Endodermal cell (in vitro differentiated cells): ENCODE results near the gene TMEM17. TPM values are rescaled to one million over a fixed set of nuclear protein-coding genes. Genes with fewer than 3 reads are reported as not detected.

ENCODE experiments used
- DNase-seq: peaks from one replicate; pipeline ENCODE4 v3.0.0-alpha.2; 2017
- H3K27ac ChIP-seq: 2 replicates; pipeline ENCODE4 v1.5.1; 2013; ENCODE audit warnings: mild to moderate bottlenecking, low read depth, low read length, moderate library complexity
- H3K27me3 ChIP-seq: 2 replicates; pipeline ENCODE4 v1.6.1; 2013; ENCODE audit warnings: mild to moderate bottlenecking, low read length, moderate library complexity; ENCODE audit not compliant: insufficient read depth, control insufficient read depth, poor library complexity, severe bottlenecking
- H3K36me3 ChIP-seq: 2 replicates; pipeline ENCODE4 v1.7.0; 2013; ENCODE audit warnings: mild to moderate bottlenecking, low read length, moderate library complexity; ENCODE audit not compliant: control insufficient read depth, insufficient read depth
- H3K4me1 ChIP-seq: one replicate; pipeline ENCODE4 v1.7.0; 2013; ENCODE audit warnings: low read length; ENCODE audit not compliant: control insufficient read depth, insufficient read depth
- H3K4me3 ChIP-seq: 2 replicates; pipeline ENCODE4 v1.5.1; 2013; ENCODE audit warnings: mild to moderate bottlenecking, low read length, moderate library complexity
- H3K9ac ChIP-seq: 2 replicates; pipeline ENCODE4 v1.6.1; 2013; ENCODE audit warnings: mild to moderate bottlenecking, low read length, moderate library complexity; ENCODE audit not compliant: poor library complexity, severe bottlenecking; ENCODE audit errors: extremely low read depth
- H3K9me3 ChIP-seq: 2 replicates; pipeline ENCODE4 v1.6.1; 2013; ENCODE audit warnings: mild to moderate bottlenecking, low read length, moderate library complexity; ENCODE audit not compliant: control insufficient read depth
- H3K27ac Mint-ChIP-seq: 2 replicates; pipeline ENCODE4 v1.8.0; 2020; ENCODE audit warnings: mixed read lengths
- H3K27me3 Mint-ChIP-seq: 2 replicates; pipeline ENCODE4 v1.8.0; 2021; ENCODE audit warnings: mild to moderate bottlenecking, mixed read lengths; ENCODE audit not compliant: insufficient read depth
- H3K36me3 Mint-ChIP-seq: 2 replicates; pipeline ENCODE4 v1.8.0; 2020; ENCODE audit warnings: low read depth, mixed read lengths
- H3K4me1 Mint-ChIP-seq: 2 replicates; pipeline ENCODE4 v1.8.0; 2020; ENCODE audit warnings: mixed read lengths
- H3K4me3 Mint-ChIP-seq: 2 replicates; pipeline ENCODE4 v1.8.0; 2020; ENCODE audit warnings: mild to moderate bottlenecking, moderate library complexity, mixed read lengths
- H3K9me3 Mint-ChIP-seq: 2 replicates; pipeline ENCODE4 v1.8.0; 2020; ENCODE audit warnings: mild to moderate bottlenecking, mixed read lengths
- CTCF ChIP-seq: fragments of 200-600 bp; sonication (generic); conservative IDR thresholded peaks from 2 replicates; pipeline ENCODE4 v1.5.0; 2021; ENCODE audit warnings: antibody characterized with exemption, mild to moderate bottlenecking
- WGBS, 2 experiments: methylation state at CpG; one replicate each; pipeline versions ENCODE4 v1.1.5 to v1.1.7; 2013; ENCODE audit warnings: missing lambda C conversion rate in 2 of 2, mixed read lengths in 1 of 2; ENCODE audit not compliant: insufficient coverage in 1 of 2, insufficient read length in 1 of 2; 5-methylcytosine and 5-hydroxymethylcytosine counted together
- total RNA-seq, 2 donors: library from RNA; stranded (reverse); fragmentation: NEBNext Ultra II Directional in 1 of 2; extraction: Animal tissue kit (Norgen Biotek cat#: 25700) in 1 of 2; gene quantifications; 2 replicates in 1 of 2; 3 replicates in 1 of 2; pipeline ENCODE4 v1.2.1, GENCODE V29; 2021

Gene TMEM17
- total RNA-seq, 2 donors from 2014 or later: 1.8 to 2.0 TPM

- H3K9ac ChIP-seq: no peak overlapping the region
- H3K9me3 Mint-ChIP-seq: peaks cover 10% of the 10 kb centered on the region
- no peak for TF ChIP-seq CTCF
- H3K27me3 Mint-ChIP-seq: no peaks in the 10 kb centered on the region
- peaks cover 26% of the 10 kb centered on the region for H3K4me1 Mint-ChIP-seq
- no peaks in the 10 kb centered on the region for H3K36me3 Mint-ChIP-seq
- no peaks in the 10 kb centered on the region for H3K36me3 ChIP-seq
- H3K4me3 Mint-ChIP-seq: no peak overlapping the region
- H3K27me3 ChIP-seq: no peaks in the 10 kb centered on the region
- 85% methylated on average over 1 of the region's 3 CpGs; no CpG with 5 or more reads in 1 of the 2 experiments for WGBS, 2 experiments
- no peak overlapping the region for H3K4me3 ChIP-seq
- H3K27ac ChIP-seq: no peak overlapping the region
- peaks cover 5% of the 10 kb centered on the region for H3K4me1 ChIP-seq
- no peak for DNase-seq
- peaks cover 10% of the 10 kb centered on the region for H3K9me3 ChIP-seq
- no peak overlapping the region for H3K27ac Mint-ChIP-seq
These were observed 21.6 kb upstream of the TMEM17 start for GRCh38 chr2:62527478-62528210.

DNA sequence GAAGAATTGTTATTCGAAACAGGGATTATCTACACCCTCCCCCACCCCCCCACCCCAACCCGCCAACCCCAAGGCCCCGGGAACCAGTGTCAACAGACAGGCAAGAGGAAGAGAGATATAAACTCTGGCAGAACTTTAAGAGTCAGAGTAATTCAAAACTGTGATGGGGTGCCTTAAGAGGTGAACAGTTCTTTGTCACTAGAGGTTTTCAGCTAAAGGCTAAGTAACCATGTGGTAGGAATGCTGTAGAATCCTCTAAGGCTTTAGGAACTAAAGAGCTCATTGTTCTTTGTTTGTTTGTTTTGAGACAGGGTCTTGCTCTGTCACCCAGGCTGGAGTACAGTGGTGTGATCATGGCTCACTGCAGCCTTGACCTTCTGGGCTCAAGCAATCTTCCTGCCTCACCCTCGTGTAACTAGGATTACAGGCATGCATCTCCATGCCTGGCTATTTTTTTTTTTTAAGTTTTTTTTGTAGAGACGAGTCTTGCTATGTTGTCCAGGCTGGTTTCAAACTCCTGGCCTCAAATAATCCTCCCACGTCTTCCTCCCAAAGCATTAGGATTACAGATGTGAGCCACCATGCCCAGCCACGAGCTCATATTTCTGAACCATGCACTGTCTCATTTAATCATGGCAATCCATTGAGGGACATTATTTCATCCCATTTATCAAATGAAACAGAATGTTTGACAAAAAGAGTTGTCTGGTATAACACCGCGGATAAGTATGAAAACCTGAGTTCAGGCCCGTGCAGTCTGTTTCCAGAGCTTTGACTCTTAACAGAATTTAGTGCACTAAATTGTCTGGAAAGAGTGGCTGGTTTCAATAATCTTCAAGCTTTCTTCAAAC lies 20.8 kb upstream of the TMEM17 start:
- Mint-ChIP-seq H3K4me1 (peaks cover 26% of the 10 kb centered on the region), H3K27me3 (no peaks in the 10 kb centered on the region), H3K36me3 (no peaks in the 10 kb centered on the region), H3K9me3 (peaks cover 15% of the 10 kb centered on the region), H3K27ac (peak overlapping the region; percentile 85), H3K4me3 (no peak overlapping the region)
- DNase-seq: peak; percentile 77
- TF ChIP-seq CTCF: peak; percentile 34
- Histone ChIP-seq H3K27ac (no peak overlapping the region), H3K4me1 (peaks cover 5% of the 10 kb centered on the region), H3K36me3 (no peaks in the 10 kb centered on the region), H3K9me3 (peaks cover 15% of the 10 kb centered on the region), H3K27me3 (no peaks in the 10 kb centered on the region), H3K9ac (no peak overlapping the region), H3K4me3 (no peak overlapping the region)
- 71 to 92% methylated on average over 7 to 8 of the region's 10 CpGs for WGBS, 2 experiments

DNA sequence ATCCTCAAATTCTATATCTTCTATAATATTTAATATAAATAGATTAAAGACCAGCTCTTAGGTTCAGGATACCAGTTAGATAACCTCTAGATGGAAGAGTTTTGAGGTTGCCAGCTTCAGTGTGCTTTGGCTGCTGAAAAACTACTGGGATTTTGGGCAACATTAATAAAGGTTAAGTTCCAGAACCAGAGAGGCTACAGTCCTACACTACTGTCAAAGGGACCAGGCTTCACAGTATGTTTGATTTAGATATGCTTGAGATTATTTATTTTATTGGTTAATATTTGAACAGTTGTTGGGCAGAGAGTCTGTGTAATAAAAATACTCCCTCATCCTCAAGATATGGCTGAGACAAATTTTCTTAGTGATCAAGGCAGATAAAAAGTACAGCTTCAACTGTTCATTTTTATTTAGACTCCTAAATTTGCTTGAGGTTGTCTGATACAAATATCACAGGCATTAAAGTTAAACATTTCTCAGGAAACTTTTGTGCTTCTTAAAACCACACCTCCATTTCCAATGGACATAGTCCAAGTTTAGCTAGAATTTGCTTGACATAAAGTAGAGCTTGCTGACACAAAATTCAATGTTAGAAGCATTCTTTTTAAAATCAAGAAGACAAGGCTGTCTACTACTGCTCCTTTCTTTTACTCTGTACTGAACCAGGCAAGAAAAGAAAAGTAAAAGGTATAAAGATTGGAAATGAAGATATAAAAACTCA lies 19.7 kb upstream of the TMEM17 start:
- Mint-ChIP-seq H3K4me3 (no peak overlapping the region), H3K27ac (peak overlapping the region; percentile 85), H3K9me3 (peaks cover 22% of the 10 kb centered on the region), H3K36me3 (no peaks in the 10 kb centered on the region), H3K4me1 (peaks cover 26% of the 10 kb centered on the region), H3K27me3 (no peaks in the 10 kb centered on the region)
- no peak for TF ChIP-seq CTCF
- peaks cover 5% of the 10 kb centered on the region for H3K4me1 ChIP-seq
- no peak for DNase-seq
- H3K9me3 ChIP-seq: peaks cover 16% of the 10 kb centered on the region
- no peak overlapping the region for H3K4me3 ChIP-seq
- H3K9ac ChIP-seq: no peak overlapping the region
- H3K27ac ChIP-seq: peak overlapping the region; percentile 38
- no peaks in the 10 kb centered on the region for H3K27me3 ChIP-seq
- no peaks in the 10 kb centered on the region for H3K36me3 ChIP-seq
